ENCODE measurements around the gene ARF1.

Gene ARF1

DNA sequence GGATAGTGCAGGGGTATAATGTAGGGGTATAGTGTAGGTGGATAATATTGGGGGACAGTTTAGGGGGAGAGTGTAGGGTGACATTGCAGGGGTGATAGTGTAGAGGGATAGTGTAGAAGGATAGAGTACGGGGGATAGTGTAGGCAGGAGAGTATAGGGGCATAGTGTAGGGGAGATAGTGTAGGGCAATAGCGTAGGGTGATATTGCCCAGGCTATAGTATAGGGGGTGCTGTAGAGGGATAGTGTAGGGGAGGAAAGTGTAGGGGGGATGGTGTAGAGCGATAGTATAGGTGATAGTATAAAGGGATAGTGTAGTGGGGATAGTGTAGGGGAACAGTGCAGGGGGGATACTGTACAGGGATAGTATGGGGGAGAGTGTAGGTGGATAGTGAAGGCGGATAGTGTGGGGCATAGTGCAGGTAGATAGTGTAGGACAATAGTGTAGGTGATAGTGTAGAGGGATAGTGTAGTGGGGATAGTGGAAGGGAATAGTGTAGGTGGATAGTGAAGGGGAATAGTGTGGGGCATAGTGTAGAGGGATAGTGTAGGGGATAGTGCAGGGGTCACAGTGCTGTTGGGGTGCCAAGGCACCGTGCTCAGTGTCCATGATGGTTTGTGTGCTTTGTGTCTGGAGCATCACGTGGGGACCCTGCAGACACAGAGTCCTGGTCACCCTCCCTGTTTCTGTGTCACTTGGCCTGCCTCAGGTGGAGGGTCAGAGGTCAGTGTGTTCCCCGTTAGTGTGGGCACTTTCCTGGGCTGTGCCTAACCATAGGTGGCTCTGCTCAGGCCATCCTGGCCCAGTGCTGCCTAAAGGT, 10.5 kb upstream of the ARF1 start:
- DNase-seq: no peak

DNA sequence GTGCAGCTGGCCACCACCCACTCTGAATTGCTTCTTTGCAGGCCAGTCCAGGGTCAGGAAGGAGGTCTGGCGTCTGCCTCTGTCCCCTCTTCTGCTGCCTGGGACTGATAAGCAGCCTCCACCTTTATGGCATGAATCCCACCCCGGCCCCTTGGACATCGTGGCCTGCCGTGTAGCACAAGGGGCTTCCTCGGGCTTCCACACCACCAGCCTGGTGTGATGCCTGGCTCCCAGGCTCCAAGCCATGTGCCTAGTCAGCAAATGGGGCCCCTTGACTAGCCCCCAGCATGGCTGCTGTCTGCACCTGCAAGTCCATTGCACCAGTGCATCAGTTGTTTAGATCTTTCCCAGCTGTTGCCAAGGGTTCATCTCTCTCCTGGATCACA, 9.9 kb upstream of the ARF1 start:
- no peak for DNase-seq

DNA sequence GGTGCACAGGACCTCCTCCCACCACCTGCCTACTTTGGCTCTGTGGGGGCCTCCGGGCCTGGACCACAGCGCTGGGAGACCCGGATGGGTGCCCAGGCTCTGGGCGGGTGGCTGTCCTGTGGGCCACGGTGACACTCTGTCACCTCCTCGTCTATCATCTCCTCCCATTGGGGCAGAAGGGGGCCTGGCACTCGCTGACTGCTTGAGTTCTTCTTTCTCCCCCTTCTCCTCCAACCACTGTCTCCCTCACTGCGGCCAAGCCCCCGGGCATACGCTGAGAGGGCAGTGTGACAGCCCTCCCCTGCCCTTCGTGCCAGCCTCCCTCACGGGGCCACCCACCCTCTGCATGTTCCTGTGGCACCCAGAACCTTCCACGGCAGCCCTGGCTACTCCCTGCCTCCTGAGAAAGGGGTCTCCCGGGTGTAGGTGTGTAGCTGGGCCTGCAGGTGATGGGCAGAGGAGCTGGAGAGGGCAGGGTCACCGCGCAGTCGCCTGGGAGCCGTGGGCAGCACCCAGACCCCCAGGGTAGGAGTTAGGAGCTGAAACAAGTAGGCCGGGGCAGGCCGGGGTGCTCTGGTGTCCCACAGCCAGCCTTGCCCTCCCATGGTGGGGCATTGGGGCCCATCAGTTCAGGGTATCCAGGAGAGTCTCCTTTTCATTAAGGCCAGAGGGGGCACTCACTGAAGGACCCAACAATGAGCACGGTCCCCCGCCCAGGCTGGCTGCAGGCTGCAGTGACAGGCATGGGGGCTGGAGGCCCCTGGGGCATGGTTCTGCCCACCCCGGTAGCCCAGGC, 9.2 kb upstream of the ARF1 start:
- DNase-seq: no peak

DNA sequence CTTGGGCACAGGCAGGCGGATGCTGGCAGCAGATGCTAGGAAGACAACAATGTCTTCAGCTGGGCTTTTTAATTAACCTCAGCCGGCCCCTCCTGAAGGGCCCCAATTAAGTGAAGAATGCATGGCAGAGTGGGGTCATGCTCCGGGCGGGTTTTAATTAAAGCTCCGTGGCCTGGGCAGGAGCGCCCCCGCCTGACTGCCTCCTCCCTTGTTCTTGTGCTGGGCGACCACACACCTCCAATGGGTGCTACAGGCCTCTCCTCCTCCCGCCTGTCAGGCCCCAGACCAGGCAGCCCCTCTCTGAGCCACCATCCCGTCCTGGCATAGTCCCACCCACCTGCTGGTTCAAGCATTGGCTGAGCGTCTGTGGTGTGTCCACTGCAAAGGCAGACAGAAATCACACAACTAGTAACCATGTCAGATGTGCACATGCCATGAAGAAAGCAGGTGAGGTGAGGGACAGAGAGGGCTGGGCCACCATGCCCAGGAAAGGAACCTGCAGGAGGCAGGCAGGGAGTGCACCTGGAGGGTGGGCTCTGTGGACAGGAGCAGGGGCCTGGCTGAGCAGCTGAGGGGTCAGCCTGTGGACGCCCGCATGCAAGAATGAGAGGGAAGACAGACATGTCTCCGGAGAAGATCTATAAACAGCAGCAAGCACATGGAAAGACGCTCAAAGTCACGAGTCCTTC, 8.5 kb upstream of the ARF1 start:
- DNase-seq: no peak

DNA sequence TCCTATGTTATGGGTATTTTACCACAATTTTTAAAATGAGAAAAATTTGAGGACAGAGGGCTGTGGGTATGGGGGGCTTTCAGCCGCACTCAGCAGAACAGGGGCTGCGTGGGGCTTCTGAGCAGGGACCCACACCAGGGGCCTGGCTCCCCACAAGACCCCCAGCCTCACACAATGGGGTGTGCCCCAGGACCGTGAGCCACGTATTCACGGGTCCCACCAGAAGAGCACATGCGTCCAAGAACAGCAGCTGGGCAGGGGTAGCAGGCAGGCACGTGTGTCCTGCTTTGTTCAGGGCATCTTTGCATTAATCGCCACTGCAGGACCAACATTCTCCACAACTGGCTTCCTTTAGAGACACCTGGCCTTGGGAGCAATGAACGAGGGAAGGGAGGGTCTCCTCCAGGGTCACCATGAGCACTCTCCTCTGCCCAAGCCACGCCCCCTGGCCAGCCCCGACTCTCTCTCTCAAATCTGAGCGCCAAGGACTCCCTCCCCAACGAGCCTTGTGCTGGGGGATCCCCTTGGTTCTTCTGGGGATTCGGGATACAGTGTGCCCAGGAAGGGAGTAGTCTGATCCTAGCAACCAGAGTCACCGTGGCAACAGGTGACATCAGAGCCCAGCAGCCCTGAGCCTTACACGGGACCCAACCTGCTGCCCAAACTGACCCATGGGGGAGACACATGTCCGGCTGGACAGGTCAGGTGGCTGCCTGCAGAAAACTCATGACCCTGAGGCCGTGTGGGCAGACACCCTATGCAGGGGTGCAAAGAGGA, 7.4 kb upstream of the ARF1 start:
- DNase-seq: no peak

DNA sequence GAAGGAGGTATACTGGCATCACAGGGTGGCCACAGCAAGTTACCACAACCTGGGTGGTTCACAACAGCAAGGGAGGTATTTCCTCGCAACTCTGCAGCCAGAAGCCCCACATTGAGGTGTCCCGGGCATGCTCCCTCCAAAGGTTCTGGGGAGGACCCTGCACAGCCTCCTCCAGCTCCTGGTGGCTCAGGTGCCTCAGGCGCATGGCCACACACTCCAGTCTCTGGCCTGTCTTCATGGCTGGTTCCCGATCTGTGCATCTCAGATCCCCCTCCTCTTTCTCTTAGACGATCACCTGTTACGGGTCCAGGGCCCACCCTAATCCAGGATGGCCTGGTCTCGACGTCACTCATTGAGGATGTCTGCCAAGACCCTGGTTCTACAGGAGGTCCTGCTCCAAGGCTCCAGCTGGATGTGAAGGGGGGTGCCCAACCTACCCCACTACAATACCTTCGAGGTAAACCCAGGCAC, 6.7 kb upstream of the ARF1 start:
- no peak for DNase-seq

DNA sequence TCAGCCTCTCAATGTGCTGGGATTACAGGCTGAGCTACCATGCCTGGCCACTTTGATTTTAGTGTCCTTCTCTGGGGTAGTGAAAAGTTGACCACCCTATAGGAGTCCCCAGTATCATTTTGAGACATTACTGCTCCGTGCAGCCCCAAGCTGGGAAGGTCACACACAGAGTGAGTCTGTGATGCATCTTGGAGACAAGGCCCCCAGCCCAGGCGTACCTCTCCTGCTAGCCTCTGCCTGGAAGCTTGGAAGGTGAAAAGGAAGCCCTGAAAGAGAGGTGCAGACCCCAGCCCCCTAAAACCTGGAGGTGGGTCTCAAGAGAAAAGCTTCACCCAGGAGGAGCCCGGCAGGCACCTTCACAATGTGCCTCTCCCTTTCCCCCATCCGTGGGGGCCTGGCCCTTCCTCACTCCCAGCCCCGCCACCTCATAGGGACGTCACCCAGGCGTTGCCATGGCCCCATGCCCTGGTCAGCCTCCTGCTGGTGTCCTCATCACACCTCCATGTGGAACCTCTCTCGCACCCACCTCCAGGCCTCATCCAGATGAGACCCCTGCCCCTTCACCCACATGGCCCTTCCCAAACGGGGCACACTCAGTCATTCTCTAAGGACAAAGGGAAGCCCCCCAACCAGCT, 5.6 kb upstream of the ARF1 start:
- no peak for DNase-seq

DNA sequence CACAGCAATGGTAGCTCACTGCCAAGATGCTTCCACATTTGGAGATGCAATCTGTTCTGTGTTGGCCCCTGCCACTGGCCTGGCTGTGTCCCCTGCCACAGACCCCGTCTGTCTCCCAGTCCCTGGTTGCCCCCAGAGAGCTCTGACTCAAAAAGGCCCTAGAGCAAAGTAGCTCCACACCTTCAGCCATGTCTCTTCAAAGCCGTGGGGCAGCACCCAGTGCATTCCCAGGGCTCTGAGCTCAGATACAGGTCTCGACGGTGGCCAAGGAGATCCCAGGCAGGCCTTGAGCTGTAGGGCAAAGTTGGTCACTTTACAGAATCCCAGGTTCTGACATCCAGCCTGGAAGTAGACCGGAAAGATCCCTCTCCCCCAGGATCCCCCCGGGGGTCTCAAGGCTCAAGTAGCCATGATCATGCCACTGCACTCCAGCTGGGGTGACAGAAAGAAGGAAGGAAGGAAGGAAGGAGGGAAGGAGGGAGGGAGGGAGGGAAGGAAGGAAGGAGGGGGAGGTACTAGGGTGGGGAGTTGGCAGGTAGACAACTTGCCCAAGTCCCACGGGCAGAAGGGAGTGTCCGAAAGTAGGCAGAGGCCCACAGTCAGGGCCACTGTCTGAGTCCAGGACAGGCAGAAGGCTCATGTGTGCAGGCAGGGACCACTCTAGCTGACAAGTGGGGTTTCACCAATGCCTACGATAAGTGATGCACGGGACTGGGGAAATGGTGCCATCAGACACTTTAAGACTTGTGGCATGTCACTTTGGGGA, 4.8 kb upstream of the ARF1 start:
- DNase-seq: no peak

DNA sequence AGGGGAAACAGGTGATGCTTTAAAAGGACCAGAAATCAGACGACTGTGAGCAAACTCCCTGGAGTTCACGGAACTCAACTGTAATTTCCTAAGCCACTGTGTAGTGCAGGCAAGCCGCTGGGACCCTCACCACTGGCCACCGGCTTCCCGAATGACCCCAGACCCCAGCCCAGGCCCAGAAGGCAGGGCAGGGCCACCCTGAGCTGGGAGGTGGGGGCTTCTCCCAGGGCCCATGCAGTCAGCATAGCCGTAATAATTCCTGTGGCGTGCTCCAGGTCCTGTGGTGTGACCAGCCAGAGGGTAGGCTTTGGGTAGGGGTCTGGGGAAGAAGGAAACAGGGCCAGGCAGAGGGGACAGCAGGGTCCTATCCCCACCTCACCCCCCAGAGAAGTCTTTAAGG, 3.5 kb upstream of the ARF1 start:
- DNase-seq: no peak

DNA sequence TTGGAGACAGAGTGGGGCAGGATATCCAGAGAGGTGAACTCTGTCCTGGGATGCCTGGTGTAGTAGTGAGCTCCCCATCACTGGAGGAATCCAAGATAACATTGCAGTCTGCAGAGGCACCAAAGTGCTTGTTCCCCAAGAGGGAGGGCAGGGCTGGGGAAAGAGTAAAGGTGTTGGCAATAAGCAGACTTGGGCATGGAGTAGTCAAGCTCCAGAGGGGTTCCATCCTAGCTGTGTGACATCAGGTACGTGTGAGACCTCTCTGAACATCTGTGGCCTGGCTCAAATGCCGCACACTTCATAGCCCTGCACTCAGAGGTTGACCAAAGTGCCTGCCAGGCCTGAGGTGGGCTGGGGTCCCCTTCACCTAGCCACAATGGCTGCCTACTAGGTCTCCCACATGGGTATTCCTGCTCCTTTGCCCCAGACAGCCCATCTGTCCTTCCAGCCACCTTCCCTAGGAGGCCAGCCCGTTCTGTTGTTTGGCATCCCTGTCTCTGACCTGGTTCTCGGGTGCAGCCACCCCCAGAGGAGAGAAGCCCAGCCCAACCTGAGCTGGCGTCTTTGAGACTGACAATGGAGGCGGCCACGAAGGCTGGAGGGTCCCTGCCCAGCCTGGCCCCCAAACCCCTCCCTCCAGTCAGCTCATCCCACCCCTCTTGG, 2.8 kb upstream of the ARF1 start:
- no peak for DNase-seq

DNA sequence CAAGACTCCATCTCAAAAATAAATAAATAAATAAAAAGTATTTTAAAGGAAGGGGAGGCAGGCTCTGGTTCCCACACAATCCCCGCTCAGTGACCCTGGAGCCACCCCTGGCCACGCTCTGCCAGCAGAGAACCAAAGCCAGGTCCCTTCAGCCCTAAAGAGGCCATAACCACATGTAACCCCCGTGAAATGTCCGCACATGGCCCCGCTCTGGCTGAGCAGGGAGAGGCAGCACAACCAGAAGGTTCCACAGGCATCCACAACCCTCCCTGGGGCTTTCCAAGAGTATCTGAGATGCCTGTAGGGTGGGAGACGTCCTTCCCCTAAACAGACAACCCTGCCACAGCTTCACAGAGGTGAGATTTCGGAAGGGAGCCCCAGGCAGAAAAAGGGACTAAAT, 1.4 kb upstream of the ARF1 start:
- DNase-seq: no peak

DNA sequence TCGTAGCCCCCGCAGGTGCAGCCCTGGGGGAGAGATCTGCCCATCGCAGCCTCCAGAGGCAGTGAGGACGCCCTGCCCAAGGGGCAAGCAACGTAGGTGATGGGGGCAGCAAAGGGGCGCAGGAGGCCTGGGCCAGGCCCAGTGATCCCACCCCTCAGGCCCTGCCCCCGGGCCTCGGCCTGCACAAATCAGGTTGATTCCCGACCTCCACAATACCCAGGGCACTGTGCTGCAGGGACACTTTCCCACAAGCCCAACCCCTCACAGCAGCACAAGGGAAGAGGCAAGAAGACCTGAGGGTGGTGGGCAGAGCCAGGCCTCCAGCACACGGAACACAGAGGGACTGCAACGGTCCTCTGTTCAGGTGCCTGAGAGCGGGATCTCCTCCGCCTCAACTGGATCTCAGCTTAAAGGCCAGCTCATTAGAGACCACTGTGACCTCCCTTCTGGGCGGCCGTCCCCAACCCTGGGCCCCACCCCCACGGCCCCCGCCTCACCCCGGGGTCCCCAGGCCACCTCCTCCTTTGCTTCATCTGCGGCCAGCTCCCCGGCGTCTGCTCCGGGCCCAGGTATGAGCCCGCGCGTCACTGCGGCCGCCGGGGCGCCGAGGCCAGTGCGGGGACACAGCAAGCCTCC, 812 bp upstream of the ARF1 start:
- DNase-seq: no peak

DNA sequence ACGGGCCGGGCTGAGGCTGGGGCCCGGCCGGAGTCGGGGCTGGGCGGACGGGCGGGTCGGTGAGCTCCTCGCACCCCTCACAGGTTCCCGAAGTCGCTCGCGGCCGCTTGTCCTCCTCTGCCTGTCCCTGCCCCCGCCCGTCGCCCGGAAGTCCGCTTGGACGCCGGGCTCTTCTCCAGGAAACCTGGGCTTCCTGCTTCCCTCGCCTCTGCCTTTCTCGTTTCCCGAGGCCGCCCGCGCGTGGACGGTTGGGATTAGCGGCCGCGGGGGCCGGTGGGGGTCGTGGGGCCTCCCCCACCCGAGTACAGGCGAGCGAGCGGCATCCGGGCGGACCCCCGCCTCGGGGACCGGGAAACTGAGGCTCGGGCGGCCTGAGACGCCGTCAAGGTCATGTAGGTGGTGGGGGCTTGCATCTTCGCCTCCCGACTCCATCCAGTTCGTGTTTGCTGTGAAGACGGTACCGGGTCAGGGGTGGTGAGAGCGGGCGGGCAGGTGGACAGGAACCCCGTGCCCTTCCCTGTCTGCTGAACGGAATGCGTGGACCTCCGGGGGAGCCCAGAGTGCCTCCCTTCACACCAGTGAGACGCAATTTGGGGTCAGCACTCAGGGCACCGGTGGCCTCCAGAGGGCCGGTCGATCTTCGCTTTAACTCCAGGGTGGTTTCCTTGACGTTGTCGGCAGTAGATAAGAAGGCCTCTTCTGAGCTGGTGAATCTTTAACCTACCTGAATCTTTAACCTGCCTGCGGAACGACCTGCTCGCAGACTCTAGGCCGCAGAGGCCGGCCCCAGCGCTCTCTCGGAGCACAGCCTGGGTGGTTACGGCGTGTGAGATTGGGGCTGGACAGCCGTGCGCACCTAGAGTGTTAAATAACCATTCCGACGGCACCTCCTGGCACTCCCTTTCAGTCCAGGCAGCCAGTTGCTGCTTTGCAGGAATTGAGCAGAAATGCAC, 686 bp downstream of the ARF1 start:
- DNase-seq: peak; percentile 28

DNA sequence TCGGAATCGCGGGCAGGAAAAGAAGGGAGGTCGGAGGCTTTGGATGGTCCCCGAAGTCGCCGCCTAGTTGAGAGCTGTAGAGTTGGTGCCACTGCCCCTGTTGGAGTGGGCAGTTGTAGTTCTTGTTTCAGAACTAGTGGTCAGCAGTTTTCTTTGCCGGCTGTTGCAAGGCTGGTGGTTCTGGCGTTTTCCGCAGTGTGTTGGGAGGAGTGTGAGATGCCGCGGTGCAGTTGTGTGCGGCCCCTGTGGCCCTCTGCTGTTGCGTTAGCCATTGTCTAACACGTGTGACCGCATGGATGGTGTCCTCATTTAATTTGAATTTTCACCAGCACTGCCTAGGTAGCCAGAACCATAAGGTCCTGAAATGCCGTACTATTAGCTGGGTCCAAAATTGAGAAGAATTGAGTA, 1.4 kb downstream of the ARF1 start:
- DNase-seq: no peak

DNA sequence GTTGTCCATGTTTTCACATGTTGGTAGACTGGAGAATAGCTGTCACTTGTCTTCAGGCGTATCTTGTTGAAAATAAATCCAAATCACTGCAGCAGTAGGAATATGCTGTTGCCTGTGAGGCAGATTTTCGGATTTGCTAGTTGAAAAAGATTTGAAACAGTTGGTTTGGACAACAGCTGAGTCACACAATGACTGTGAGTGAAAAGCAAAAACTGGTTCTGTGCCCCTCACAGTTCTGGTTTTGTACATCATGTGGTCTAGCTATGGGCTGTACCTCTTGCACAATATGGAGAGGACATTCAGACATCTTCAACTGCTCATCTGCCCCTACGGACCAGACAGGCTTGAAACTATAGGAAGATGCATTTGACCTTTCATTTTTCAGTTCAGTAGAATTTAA, 1.8 kb downstream of the ARF1 start:
- no peak for DNase-seq

DNA sequence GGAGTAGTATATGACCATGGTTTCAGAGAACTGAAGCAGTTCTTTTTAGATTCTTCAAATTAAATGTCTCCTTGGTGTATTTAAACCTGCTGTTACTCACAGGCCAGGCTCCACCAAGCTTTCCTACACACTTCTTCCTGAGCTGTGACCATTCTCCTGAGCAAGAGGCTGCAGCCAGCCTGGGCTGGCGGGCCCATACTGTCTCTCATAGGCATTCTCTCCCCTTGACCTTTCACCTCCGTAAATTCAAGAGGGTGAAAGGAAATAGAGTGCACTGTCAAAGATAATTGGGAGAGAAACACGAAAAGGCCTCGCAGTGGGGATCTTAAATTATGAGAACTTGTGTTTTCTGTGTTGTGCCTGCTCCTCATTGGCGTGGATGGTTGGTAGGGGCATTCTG, 2.3 kb downstream of the ARF1 start:
- DNase-seq: no peak

DNA sequence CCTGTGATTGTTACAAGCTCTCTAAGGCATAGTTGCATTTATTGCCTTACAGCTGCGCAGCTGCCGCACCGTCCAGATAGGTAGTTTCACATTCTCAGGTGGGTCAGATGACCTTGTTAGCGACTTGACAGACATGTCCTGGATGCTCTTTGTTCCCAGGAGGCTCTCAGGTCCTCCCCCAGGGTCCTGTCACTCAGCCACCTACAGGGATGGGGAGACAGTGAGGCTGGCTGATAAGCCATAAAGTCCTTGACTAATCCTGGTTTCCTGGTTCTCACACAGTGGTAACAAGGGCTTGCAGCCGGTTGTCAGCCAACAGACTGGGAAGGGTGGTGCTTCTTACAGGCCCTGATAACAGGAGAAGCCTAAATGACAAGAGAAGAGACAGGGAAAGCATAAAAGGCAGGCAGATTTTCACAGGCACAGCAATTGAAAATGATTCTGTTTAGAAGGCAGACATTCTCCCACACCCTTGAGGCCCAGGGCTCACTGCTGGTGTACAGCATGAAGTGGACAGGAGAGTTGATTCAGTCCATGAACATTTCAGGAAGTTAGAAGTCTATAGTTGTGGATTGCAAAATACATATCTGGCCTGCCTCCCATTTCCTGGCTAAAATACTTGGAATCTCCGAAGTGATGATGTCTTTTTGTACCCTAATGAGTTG, 2.9 kb downstream of the ARF1 start:
- no peak for DNase-seq

DNA sequence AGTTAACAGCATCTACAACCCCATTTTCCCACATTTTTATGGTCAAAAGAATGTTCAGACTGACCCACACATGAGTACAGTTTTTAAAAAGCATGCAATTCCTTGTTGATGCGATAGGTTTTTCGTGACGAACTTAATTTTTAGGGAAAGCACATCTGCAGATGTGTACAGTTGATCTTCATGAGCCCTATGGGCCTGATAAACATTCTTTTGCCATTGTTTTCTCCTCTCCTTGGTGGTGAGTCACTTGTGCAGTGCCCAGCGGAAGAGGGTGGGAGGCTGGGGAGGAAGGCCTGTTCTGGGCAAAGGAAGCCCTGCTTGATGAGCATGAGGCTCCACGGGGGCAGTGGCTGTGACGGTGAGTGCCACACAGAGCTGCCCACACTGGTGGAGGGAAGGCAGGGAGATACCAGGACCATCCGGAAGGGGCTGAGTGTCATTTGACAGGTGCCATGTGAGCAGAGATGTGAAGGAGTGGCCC, 5.3 kb downstream of the ARF1 start:
- DNase-seq: no peak

Measured in effector CD4-positive, alpha-beta T cell (primary cell).